WTC11 (cell line): ENCODE measurements around the gene CXCL17.

Source experiments
- CTCF ChIP-seq: fragments of 200-600 bp; IDR thresholded peaks from 2 replicates; pipeline ENCODE4 v1.8.0; 2022; ENCODE audit warnings: antibody characterized with exemption
- ZNF512 ChIP-seq: sonication (generic); formaldehyde crosslinking; IDR thresholded peaks from 2 replicates; pipeline ENCODE4 v1.8.1; 2022; ENCODE audit warnings: missing genetic modification reagents, borderline replicate concordance

- no peak for TF ChIP-seq ZNF512 (CRISPR knock-in tag)
- no peak for TF ChIP-seq CTCF
Observed at GRCh38 chr19:42410371-42410770, 32.4 kb downstream of the CXCL17 start.
